NCI-H146 treated with DMSO at 0.1 percent for 48 hours (cell line): ENCODE measurements around the gene SKIDA1.
"Not testable (repeated sequence)": the region's sequence is repeated elsewhere in the genome, so short reads cannot be mapped to it uniquely, and the experiment has no call there.

Source experiments
- DNase-seq: peaks from one replicate; lab custom pipeline; 2025; ENCODE audit not compliant: unreplicated experiment; lab: John Stamatoyannopoulos, UW

SKIDA1 gene

GRCh38 chr10:21525367-21526187 is at the start of gene SKIDA1:
Gene SKIDA1 (minus strand): TSS chr10:21525682. CDS start chr10:21517822, 7,860 bp downstream.
- peak; percentile 92 for DNase-seq

GRCh38 chr10:21574514-21574913 is 49.0 kb upstream of the SKIDA1 start:
- DNase-seq: not testable (repeated sequence)

DNA sequence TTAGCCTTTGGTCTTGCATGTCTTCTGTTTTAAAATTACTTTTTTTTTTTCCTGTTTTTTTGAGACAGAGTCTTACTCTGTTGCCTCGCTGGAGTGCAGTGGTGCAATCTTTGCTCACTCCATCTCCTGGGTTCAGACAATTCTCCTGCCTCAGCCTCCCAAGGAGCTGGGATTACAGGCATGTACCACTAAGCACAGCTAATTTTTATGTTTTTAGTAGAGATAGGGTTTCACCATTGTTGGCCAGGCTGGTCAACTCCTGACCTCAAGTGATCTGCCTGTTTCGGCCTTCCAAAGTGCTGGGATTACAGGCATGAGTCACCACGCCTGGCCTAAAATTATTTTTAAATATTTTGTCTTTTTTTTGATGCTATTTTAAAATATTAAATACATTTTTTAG is 47.1 kb upstream of the SKIDA1 start:
- no peak for DNase-seq

GRCh38 chr10:21570761-21571521 is 45.5 kb upstream of the SKIDA1 start:
- DNase-seq: no peak

DNA sequence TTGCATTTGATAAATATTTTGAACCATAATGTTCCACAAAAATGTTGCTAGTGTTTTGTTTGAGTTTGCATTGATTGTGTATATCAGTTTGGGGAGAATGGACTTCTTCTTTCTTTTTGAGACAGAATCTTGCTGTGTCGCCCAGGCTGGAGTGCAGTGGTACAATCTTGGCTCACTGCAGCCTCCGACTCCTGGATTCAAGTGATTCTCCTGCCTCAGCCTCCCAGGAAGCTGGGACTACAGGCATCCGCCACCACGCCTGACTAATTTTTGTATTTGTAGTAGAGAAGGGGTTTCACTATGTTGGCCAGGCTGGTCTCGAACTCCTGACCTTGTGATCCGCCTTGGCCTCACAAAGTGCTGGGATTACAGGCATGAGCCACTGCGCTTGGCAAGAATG is 33.5 kb upstream of the SKIDA1 start:
- DNase-seq: not testable (repeated sequence)

DNA sequence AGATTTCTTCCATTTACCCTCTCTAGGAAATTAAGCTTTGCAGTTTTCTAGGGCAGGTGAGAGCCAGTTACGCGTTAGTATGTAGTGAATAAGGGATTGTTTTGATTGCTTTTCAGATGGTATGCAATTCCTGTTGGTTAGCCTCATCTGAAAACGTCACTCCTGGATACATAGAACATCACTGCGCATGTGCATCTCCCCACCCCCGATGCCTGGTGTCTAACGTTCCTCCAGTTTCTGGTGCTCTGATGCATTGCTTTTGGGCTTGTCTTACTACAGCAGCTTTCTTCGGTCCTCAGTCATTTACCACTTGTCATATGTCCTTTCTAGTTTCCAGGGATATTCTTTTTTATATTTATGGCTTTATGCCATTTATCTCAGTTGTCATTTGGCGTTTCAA is 31.0 kb upstream of the SKIDA1 start:
- no peak for DNase-seq

DNA sequence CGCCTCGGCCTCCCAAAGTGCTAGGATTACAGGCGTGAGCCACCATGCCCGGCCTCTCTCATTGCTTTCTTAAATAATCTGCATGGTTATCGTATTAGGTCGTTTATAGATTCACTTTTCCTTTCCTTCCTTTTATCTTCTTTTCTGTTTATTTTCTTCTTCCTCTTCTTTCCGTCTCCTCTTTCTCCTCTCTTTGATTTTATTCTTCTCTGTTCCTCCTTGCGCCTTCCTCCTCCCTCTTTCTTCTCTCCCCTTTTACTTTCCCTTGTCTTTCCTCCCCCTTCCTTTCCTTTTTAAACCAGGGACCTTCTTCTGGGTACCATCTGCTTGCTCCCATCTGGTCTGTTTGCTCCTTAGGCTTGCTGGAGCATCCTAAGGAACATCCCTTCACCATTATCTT is 27.2 kb upstream of the SKIDA1 start:
- DNase-seq: no peak

DNA sequence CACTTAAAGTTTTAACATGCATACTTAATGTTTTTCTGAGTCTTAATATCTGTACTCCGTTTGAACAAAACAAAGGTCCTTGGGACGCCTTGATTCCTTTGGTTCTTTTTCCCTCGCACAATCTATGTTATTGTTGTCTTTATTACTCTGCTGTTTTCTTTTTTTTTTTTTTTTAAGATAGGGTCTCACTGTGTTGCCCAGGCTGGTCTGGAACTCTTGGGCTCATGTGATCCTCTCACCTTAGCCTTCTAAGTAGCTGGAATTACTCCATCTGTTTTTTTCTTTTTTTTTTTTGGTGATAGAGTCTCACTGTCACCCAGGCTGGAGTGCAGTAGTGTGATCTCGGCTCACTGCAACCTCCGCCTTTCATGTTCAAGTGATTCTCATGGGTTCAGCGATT is 21.8 kb upstream of the SKIDA1 start:
- DNase-seq: no peak

DNA sequence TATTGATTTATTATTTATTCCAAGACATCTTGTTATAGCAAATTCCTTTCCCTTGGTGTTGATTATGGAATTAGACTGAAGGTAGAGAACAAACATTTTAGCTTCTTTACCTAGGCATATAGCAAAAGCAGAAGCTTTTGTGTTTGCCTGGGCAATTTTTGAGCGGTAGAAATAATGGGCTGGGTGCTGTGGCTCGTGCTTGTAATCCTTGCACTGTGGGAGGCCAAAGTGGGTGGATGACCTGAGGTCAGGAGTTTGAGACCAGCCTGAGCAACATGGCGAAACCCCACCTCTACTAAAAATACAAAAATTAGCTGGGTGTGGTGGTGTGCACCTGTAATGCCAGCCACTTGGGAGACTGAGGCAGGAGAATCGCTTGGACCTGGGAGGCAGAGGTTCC is 15.2 kb upstream of the SKIDA1 start:
- not testable (repeated sequence) for DNase-seq

DNA sequence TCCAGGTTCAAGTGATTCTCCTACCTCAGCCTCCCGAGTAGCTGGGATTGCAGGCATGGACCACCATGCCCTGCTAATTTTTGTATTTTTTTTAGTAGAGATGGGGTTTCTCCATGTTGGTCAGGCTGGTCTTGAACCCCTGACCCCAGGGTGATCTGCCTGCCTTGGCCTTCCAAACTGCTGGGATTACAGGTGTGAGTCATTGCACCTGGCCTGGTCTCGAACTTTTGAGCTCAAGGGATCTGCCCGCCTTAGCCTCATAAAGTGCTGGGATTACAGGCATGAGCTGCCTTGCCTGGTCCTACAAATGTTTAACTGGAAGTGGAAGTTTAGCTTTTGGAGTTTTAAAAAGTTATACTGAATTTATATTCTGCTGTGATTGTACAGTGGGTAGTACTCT is 11.4 kb upstream of the SKIDA1 start:
- DNase-seq: no peak

GRCh38 chr10:21535976-21536375 is 10.5 kb upstream of the SKIDA1 start:
- not testable (repeated sequence) for DNase-seq

DNA sequence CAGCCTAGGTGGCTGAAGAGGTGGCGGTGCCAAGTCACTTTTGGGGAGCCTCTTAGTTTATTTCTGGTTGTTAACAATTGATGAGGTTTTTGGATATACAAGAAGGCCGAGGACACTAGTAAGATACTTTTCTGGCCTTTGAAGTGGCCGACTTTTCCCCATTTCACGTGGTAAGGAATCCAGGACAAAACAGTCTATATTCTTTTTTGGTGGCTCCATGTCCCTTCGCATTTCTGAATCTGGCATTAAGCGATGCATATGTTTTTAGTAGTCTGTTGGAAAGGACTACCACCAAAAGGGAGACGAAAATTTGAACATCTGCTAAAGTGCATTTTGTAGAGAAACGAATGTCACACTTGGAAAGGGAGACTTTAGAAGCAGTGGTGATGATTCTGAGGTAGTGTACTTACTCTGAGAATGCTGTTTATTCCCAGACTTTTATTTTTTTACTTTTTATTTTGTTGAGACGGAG is 10.0 kb upstream of the SKIDA1 start:
- DNase-seq: no peak

- peak; percentile 68 for DNase-seq
Measured at GRCh38 chr10:21534604-21535493, 9.4 kb upstream of the SKIDA1 start.

- DNase-seq: no peak
Measured at GRCh38 chr10:21534280-21534586, 8.8 kb upstream of the SKIDA1 start.

- peak; percentile 97 for DNase-seq
Measured at GRCh38 chr10:21533467-21534279, 8.2 kb upstream of the SKIDA1 start, which contains the start of gene MLLT10. Gene MLLT10 (plus strand): TSS chr10:21534232. CDS start chr10:21534645, 413 bp downstream.

DNA sequence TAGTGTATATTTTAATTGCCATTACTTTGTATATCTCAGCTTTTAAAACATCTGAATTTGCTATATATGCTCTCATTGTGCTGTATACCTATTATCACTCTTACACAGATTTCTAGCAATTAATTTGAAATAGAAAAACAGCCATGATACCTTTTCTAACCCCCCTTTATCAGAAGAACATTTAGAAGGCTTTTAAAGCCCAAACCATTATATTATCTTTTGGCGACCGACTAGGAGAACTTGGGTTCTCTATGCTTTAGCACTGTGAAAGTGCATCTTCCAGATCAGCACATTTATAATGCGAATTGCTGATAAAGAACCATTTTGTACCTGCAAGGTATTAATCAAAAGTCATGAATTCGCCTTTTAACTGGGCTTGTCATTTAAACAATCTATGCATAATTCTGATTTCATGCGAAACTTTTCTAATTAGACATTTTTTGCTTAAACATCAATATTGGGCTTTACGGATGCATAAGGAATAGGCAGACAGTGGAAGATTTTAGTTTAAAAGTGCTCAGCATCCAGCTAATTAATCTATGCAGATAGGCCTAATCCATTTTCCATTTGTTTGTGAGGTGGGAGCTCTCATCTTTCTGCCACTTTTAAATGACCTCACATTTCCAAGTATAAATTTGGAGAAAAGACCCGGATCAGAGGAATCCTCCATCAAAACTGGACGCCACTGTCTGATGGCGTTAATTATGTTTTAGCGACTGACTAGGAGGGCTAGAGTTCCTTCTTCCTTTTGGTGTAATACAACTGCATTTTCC is 7.4 kb upstream of the SKIDA1 start:
- DNase-seq: peak; percentile 80

DNA sequence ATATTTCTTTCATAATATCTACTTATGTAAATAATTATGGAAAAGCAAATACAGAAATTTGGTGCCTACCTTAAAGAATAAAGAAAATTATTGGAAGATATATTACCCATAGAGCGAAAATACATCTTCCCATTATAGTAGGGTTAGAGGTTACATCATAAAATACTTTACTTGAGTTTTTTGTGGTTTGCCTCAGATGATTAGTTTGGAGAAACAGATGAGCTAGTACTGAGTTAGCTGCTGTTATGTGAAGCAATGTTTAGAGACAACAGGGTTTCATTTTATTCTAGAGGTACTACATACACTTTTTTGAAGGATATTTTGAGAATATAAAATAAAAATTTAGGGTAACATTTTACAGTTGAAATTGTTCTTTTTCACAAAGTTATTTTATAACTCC is 5.7 kb upstream of the SKIDA1 start:
- no peak for DNase-seq

- DNase-seq: no peak
Measured at GRCh38 chr10:21530641-21531040, 5.2 kb upstream of the SKIDA1 start.

DNA sequence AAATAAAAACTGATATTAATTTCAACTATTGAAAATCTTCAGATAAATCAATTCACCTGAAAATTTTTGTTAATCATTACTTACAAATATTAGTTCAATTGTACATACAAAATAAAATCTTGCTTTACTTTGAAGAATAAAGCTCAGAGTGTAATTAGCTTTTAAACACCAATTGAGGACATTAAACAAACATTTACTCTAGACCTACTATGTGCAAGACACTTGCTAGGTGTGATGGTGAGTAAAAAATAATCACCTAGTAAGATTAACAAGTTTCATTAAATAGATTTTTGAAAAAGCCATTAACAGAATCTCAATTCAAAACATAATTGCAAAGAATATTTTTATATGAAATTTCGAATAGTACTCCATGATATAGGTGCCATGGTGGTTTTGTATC is 4.7 kb upstream of the SKIDA1 start:
- no peak for DNase-seq
